SU-DHL-6 (cell line): Measurements from ENCODE around the gene PCDHA10.

Source experiments
- H2AFZ ChIP-seq: fragments of 200-600 bp; sonication (generic); 2 replicates; pipeline ENCODE4 v1.6.1; 2014; ENCODE audit warnings: low read depth, mild to moderate bottlenecking, moderate library complexity, mixed read lengths, antibody characterized with exemption, low read length; ENCODE audit not compliant: severe bottlenecking
- H3F3A ChIP-seq: fragments of 200-600 bp; shearing (Covaris generic); 2 replicates; pipeline ENCODE4 v1.6.0; 2016; ENCODE audit warnings: antibody characterized with exemption, mild to moderate bottlenecking; ENCODE audit not compliant: insufficient read depth
- H3K27ac ChIP-seq: fragments of 200-600 bp; sonication (generic); 2 replicates; pipeline ENCODE4 v1.5.1; 2016; ENCODE audit warnings: low read depth, mild to moderate bottlenecking, low read length, moderate library complexity, mixed read lengths
- H3K27me3 ChIP-seq: fragments of 200-600 bp; sonication (generic), shearing (Covaris generic); 2 replicates; pipeline ENCODE4 v1.6.0; 2014; ENCODE audit warnings: mild to moderate bottlenecking, low read length
- H3K36me3 ChIP-seq: fragments of 200-600 bp; sonication (generic); 2 replicates; pipeline ENCODE4 v1.6.1; 2014; ENCODE audit warnings: mild to moderate bottlenecking, low read length, mixed read lengths
- H3K4me2 ChIP-seq: fragments of 300-600, 200-600 bp; shearing (Covaris generic), sonication (generic); 2 replicates; pipeline ENCODE4 v1.6.0; 2014; ENCODE audit warnings: low read length, low read depth, mild to moderate bottlenecking; ENCODE audit not compliant: poor library complexity, severe bottlenecking
- H3K4me3 ChIP-seq: fragments of 200-600 bp; sonication (generic); 2 replicates; pipeline ENCODE4 v1.5.1; 2014; ENCODE audit warnings: antibody characterized with exemption, low read length, mild to moderate bottlenecking, mixed read lengths; ENCODE audit not compliant: insufficient read depth, poor library complexity, severe bottlenecking
- H3K79me2 ChIP-seq: fragments of 200-600 bp; sonication (generic); 2 replicates; pipeline ENCODE4 v1.6.1; 2014; ENCODE audit warnings: mild to moderate bottlenecking, low read length, moderate library complexity; ENCODE audit not compliant: insufficient read depth
- H3K9ac ChIP-seq: fragments of 200-600 bp; sonication (generic); 2 replicates; pipeline ENCODE4 v1.7.0; 2014; ENCODE audit warnings: mild to moderate bottlenecking, low read length
- H3K9me2 ChIP-seq: fragments of 200-600 bp; sonication (generic); replicated peaks from 2 replicates; pipeline ENCODE4 v1.6.1; 2014; ENCODE audit warnings: low read length; ENCODE audit not compliant: insufficient read depth
- H3K9me3 ChIP-seq: fragments of 200-600 bp; sonication (generic); 2 replicates; pipeline ENCODE4 v1.6.1; 2014; ENCODE audit warnings: low read length, mixed read lengths; ENCODE audit not compliant: insufficient read depth
- H4K20me1 ChIP-seq: fragments of 200-600 bp; sonication (generic); 2 replicates; pipeline ENCODE4 v1.6.1; 2014; ENCODE audit warnings: low read depth, mild to moderate bottlenecking, antibody characterized with exemption, low read length, moderate library complexity, mixed read lengths
- CTCF ChIP-seq: fragments of 200-600 bp; sonication (generic); IDR thresholded peaks from one replicate; pipeline ENCODE4 v1.5.1; 2017; ENCODE audit warnings: antibody characterized with exemption, mild to moderate bottlenecking, low read length, moderate library complexity; ENCODE audit not compliant: insufficient read depth, poor library complexity, severe bottlenecking
- EZH2phosphoT487 ChIP-seq: fragments of 200-600 bp; sonication (generic), shearing (Covaris generic); conservative IDR thresholded peaks from 2 replicates; pipeline ENCODE4 v1.6.1; 2018; ENCODE audit warnings: mild to moderate bottlenecking, antibody characterized with exemption, low read length, moderate library complexity, mixed read lengths

Gene PCDHA10

GRCh38 chr5:140868721-140869554 lies 13.2 kb downstream of the PCDHA10 start, which contains the start of gene PCDHA11:
Gene PCDHA11 (plus strand): TSS chr5:140868957. CDS start chr5:140869104, 147 bp downstream.
- H2AFZ ChIP-seq, result no peak within 1 kb of the TSS
- no peaks in the 10 kb centered on the region for H3K27me3 ChIP-seq
- H3F3A ChIP-seq, result no peaks in the 10 kb centered on the region
- no peaks in the 10 kb centered on the region for H3K9me3 ChIP-seq
- no peak within 1 kb of the TSS for H3K27ac ChIP-seq
- H4K20me1 ChIP-seq, result no peaks in the 10 kb centered on the region
- no peak for TF ChIP-seq CTCF
- H3K9me2 ChIP-seq, result no peaks in the 10 kb centered on the region
- no peak within 1 kb of the TSS for H3K4me3 ChIP-seq
- H3K36me3 ChIP-seq, result no peaks in the 10 kb centered on the region
- no peaks in the 10 kb centered on the region for H3K79me2 ChIP-seq
- H3K4me2 ChIP-seq, result no peak within 1 kb of the TSS
- H3K9ac ChIP-seq, result no peak within 1 kb of the TSS

- Histone ChIP-seq H4K20me1 (no peaks in the 10 kb centered on the region), H3K4me2 (no peak overlapping the region), H3K27ac (no peak overlapping the region), H3K36me3 (no peaks in the 10 kb centered on the region), H3K27me3 (no peaks in the 10 kb centered on the region), H2AFZ (no peak overlapping the region), H3F3A (no peaks in the 10 kb centered on the region), H3K4me3 (no peak overlapping the region), H3K9me2 (no peaks in the 10 kb centered on the region), H3K9me3 (no peaks in the 10 kb centered on the region), H3K79me2 (no peaks in the 10 kb centered on the region), H3K9ac (no peak overlapping the region)
- TF ChIP-seq CTCF (no peak), EZH2phosphoT487 (no peak)
These were observed 13.8 kb downstream of the PCDHA10 start for GRCh38 chr5:140869555-140869886.

- Histone ChIP-seq H3K9me2 (no peaks in the 10 kb centered on the region), H2AFZ (no peak overlapping the region), H3K9me3 (no peaks in the 10 kb centered on the region), H3F3A (no peaks in the 10 kb centered on the region), H3K79me2 (no peaks in the 10 kb centered on the region), H4K20me1 (no peaks in the 10 kb centered on the region), H3K4me2 (no peak overlapping the region), H3K36me3 (no peaks in the 10 kb centered on the region), H3K9ac (no peak overlapping the region), H3K4me3 (no peak overlapping the region), H3K27ac (no peak overlapping the region), H3K27me3 (no peaks in the 10 kb centered on the region)
- no peak for TF ChIP-seq EZH2phosphoT487
- no peak for TF ChIP-seq CTCF
These were observed 14.8 kb downstream of the PCDHA10 start for GRCh38 chr5:140870221-140871201.
